Kidney (tissue), 14 donors: ENCODE measurements around the gene MPRIP. TPM values are rescaled to one million over a fixed set of nuclear protein-coding genes. Genes with fewer than 3 reads are reported as not detected.

Experiments used
- DNase-seq, 5 donors: peaks; one replicate each; pipeline ENCODE4 v3.0.0-alpha.2; 2013 to 2020
- FAIRE-seq: peaks from 2 replicates; lab custom pipeline; 2012; peaks lifted over from hg19 to GRCh38; lab: Jason Lieb, UNC
- H3K27ac ChIP-seq, 2 donors: one replicate each; pipeline ENCODE4 v1.7.0; 2013; ENCODE audit warnings: low read depth in 2 of 2, low read length in 2 of 2, inconsistent platforms in 1 of 2
- H3K27me3 ChIP-seq: one replicate; pipeline ENCODE4 v1.7.1; 2013; ENCODE audit warnings: low read length, inconsistent platforms; ENCODE audit not compliant: control insufficient read depth, insufficient read depth
- H3K36me3 ChIP-seq, 3 donors: one replicate each; pipeline versions ENCODE4 v1.7.0 to v1.7.1; 2013; ENCODE audit warnings: low read length in 3 of 3, control low read depth in 1 of 3, inconsistent platforms in 1 of 3; ENCODE audit not compliant: insufficient read depth in 3 of 3, control insufficient read depth in 2 of 3
- H3K4me1 ChIP-seq, 3 donors: one replicate each; pipeline versions ENCODE4 v1.7.0 to v1.7.1; 2013; ENCODE audit warnings: low read length in 3 of 3, inconsistent platforms in 1 of 3, low read depth in 1 of 3; ENCODE audit not compliant: control insufficient read depth in 2 of 3, insufficient read depth in 2 of 3
- H3K4me3 ChIP-seq, 3 donors: one replicate each; pipeline versions ENCODE4 v1.7.0 to v1.8.1; 2013; ENCODE audit warnings: low read length in 3 of 3, control low read depth in 1 of 3, inconsistent platforms in 1 of 3
- H3K9ac ChIP-seq, 3 donors: one replicate each; pipeline versions ENCODE4 v1.7.0 to v1.7.1; 2013; ENCODE audit warnings: low read length in 3 of 3, control low read depth in 1 of 3, inconsistent platforms in 1 of 3
- H3K9me3 ChIP-seq, 3 donors: one replicate each; pipeline versions ENCODE4 v1.7.0 to v1.7.1; 2013; ENCODE audit warnings: low read length in 3 of 3, control low read depth in 1 of 3, inconsistent platforms in 1 of 3; ENCODE audit not compliant: control insufficient read depth in 2 of 3, insufficient read depth in 1 of 3
- intact Hi-C: fragments of 100-400 bp; cut with DNase I; formaldehyde crosslinking; loops from one replicate; pipeline ENCODE4 v1.11.1; 2022
- polyA plus RNA-seq: library from polyadenylated mRNA; stranded (reverse); fragments of 350-450 nt; fragmentation: Illumina TruSeq; extraction: RNeasy Lipid Tissue Mini Kit (QIAGEN cat#74804); gene quantifications from one replicate; pipeline ENCODE4 v1.2.3, GENCODE V29; 2014; ENCODE audit warnings: low read depth, low replicate concordance; ENCODE audit not compliant: insufficient read depth
- total RNA-seq: library from RNA; stranded (reverse); fragmentation: NEBNext Ultra II Directional; extraction: Animal tissue kit (Norgen Biotek cat#: 25700); gene quantifications from one replicate; pipeline ENCODE4 v1.2.1, GENCODE V29; 2021
- TF ChIP-seq, protein P1 (sequence below): IDR thresholded peaks from 3 replicates; pipeline ENCODE4 v1.5.1; 2012; ENCODE audit warnings: mild to moderate bottlenecking, moderate library complexity, borderline replicate concordance; ENCODE audit not compliant: insufficient read depth; ENCODE audit errors: extremely low read depth
- donor health status: control.
- donor health status: control.
- donor health status: control.
- donor health status: control.
- donor health status: control.
- donor health status: DM: yes; HTN: yes; CAD: no.
- donor health status: Normal renal cell carcinoma (clear cell type).

Gene MPRIP
- total and polyA plus RNA-seq, 2 donors from 2014 or later, result 120 to 250 TPM

DNA sequence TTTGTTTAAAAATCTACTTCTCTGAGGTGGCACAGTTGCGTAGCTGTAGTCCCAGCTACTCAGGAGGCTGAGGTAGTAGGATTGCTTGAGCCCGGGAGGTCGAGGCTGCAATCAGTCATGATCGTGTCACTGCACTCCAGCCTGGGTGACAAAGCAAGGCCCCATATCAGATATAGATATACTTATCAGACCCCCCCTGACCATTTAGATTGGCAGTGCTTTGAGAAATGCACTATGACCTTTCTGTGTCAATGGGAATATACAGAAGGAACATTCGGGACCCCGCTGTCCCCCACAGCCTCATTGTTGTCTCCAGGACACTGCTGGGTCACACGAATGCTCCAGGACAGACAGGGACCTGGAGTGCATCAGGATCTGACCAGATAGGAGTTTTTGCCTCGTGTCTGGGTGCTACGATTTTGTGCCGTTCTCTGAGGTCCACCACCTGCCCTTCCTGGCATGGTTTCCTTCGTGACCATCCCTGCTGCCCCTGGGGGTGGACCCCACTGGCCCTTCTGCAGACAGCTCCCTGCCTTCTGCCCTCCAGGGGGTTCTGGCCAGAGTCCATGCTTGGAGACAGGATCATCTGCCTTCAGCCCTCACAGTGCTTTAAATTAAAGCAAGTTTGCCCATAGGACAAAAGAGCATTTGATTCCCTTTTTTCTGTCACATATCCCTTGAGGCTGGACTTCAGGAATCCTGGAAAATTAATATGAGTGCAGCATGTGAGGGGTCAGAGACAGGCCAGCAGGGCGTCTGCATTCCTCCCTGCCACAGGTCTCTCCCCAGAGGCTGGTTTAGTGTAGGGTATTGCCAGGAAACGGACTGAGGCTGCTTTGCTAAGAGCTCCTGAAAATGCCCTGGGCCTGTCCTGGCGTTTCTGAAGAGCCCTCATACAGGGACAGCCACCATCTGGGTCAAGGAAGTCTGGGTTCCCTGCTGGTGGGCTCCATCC is 144.6 kb downstream of the MPRIP start:
- Histone ChIP-seq H3K4me1 (peaks cover 0 to 5% (median 0%) of the 10 kb centered on the region in 3 donors), H3K27me3 (no peaks in the 10 kb centered on the region), H3K36me3 (peaks cover 0 to 27% (median 10%) of the 10 kb centered on the region in 3 donors), H3K4me3 (no peak overlapping the region), H3K27ac (no peak overlapping the region), H3K9ac (no peak overlapping the region), H3K9me3 (no peaks in the 10 kb centered on the region)
- TF ChIP-seq, protein P1, sequence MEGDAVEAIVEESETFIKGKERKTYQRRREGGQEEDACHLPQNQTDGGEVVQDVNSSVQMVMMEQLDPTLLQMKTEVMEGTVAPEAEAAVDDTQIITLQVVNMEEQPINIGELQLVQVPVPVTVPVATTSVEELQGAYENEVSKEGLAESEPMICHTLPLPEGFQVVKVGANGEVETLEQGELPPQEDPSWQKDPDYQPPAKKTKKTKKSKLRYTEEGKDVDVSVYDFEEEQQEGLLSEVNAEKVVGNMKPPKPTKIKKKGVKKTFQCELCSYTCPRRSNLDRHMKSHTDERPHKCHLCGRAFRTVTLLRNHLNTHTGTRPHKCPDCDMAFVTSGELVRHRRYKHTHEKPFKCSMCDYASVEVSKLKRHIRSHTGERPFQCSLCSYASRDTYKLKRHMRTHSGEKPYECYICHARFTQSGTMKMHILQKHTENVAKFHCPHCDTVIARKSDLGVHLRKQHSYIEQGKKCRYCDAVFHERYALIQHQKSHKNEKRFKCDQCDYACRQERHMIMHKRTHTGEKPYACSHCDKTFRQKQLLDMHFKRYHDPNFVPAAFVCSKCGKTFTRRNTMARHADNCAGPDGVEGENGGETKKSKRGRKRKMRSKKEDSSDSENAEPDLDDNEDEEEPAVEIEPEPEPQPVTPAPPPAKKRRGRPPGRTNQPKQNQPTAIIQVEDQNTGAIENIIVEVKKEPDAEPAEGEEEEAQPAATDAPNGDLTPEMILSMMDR, result no peak
- DNase-seq (no peak), FAIRE-seq (no peak)
- intact Hi-C loops, result no loop called here

DNA sequence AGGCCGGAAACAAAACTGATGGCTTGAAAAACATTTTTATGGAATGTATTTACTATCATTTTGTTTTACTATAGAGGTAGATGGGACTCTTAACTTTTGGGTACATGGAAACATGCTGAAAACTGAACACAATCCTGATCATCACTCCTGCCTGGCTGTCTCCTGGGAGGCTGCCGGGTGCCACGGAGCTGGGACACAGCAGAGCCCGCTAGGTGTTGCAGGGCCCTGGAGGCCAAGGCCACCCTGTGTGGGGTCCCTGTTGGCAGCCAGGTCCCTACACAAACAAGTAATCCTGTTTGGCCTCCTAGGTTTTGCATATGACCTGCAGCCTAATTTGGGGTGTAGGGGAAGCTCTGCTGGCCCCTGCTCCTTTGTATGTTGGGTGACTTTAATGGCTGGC is 146.3 kb downstream of the MPRIP start:
- DNase-seq, result no peak
- H3K9ac ChIP-seq, result no peak overlapping the region
- no peak for FAIRE-seq
- H3K27me3 ChIP-seq, result no peaks in the 10 kb centered on the region
- intact Hi-C loops, result no loop called here
- H3K9me3 ChIP-seq, result no peaks in the 10 kb centered on the region
- peaks cover 0 to 15% (median 0%) of the 10 kb centered on the region in 3 donors for H3K36me3 ChIP-seq
- H3K4me1 ChIP-seq, result peaks cover 0 to 7% (median 0%) of the 10 kb centered on the region in 3 donors
- no peak overlapping the region for H3K4me3 ChIP-seq
- no peak overlapping the region for H3K27ac ChIP-seq
- TF ChIP-seq, protein P1, result no peak

DNA sequence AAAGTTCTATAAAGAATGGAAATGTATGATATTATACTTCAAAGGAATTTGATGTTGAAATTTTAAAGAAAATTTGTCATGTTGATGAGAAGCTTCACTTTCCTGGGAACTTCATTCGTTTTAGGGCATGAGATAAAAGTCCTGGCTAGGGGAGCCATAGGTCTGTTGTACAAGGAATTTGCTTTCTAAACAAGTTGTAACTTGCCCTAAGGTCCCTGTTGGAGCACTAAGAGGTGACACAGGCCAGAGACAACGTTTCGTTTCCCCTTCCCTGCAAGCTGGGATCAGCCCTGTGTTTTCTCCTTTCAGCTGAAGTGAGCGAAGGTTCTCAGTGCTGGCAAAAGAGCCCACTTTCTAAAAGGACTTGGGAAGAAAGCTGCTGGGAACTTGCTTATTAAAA is 147.3 kb downstream of the MPRIP start:
- no peak overlapping the region for H3K27ac ChIP-seq
- intact Hi-C loops, result no loop called here
- H3K27me3 ChIP-seq, result no peaks in the 10 kb centered on the region
- TF ChIP-seq, protein P1, result no peak
- H3K4me3 ChIP-seq, result no peak overlapping the region
- peaks cover 0 to 7% (median 0%) of the 10 kb centered on the region in 3 donors for H3K4me1 ChIP-seq
- no peak overlapping the region for H3K9ac ChIP-seq
- no peaks in the 10 kb centered on the region for H3K9me3 ChIP-seq
- H3K36me3 ChIP-seq, result peaks cover 0 to 8% (median 0%) of the 10 kb centered on the region in 3 donors
- FAIRE-seq (no peak), DNase-seq (no peak)
